Glutamatergic neuron (in vitro differentiated cells): Measurements from ENCODE around the gene EFNB2. TPM values are rescaled to one million over a fixed set of nuclear protein-coding genes. Genes with fewer than 3 reads are reported as not detected.

Experiments used
- DNase-seq: peaks from one replicate; pipeline ENCODE4 v3.0.0; 2022
- H3K27ac Mint-ChIP-seq: one replicate; pipeline ENCODE4 v1.8.0; 2020; ENCODE audit warnings: mild to moderate bottlenecking, mixed read lengths, inconsistent platforms; ENCODE audit not compliant: unreplicated experiment
- H3K27me3 Mint-ChIP-seq: one replicate; pipeline ENCODE4 v1.8.0; 2020; ENCODE audit warnings: mild to moderate bottlenecking, moderate library complexity, mixed read lengths, inconsistent platforms; ENCODE audit not compliant: unreplicated experiment
- H3K36me3 Mint-ChIP-seq: one replicate; pipeline ENCODE4 v1.8.0; 2020; ENCODE audit warnings: mild to moderate bottlenecking, mixed read lengths, inconsistent platforms; ENCODE audit not compliant: unreplicated experiment
- H3K4me1 Mint-ChIP-seq: one replicate; pipeline ENCODE4 v1.8.0; 2020; ENCODE audit warnings: mild to moderate bottlenecking, low read depth, mixed read lengths, inconsistent platforms; ENCODE audit not compliant: unreplicated experiment
- H3K4me3 Mint-ChIP-seq: one replicate; pipeline ENCODE4 v1.8.0; 2020; ENCODE audit warnings: mild to moderate bottlenecking, mixed read lengths, inconsistent platforms; ENCODE audit not compliant: unreplicated experiment
- H3K9me3 Mint-ChIP-seq: one replicate; pipeline ENCODE4 v1.8.0; 2020; ENCODE audit warnings: mild to moderate bottlenecking, moderate library complexity, mixed read lengths, inconsistent platforms; ENCODE audit not compliant: unreplicated experiment
- total RNA-seq: library from RNA; stranded (reverse); fragmentation: NEBNext Ultra II Directional; extraction: Animal tissue kit (Norgen Biotek cat#: 25700); gene quantifications from one replicate; pipeline ENCODE4 v1.2.1, GENCODE V29; 2021; ENCODE audit not compliant: unreplicated experiment
- TF ChIP-seq, protein P1 (sequence below): fragments of 200-600 bp; sonication (generic); IDR thresholded peaks from one replicate; pipeline ENCODE4 v1.5.0; 2021; ENCODE audit not compliant: partially characterized antibody, unreplicated experiment

EFNB2 gene
- total RNA-seq, 1 donor from 2014 or later: 51.1 TPM

DNA sequence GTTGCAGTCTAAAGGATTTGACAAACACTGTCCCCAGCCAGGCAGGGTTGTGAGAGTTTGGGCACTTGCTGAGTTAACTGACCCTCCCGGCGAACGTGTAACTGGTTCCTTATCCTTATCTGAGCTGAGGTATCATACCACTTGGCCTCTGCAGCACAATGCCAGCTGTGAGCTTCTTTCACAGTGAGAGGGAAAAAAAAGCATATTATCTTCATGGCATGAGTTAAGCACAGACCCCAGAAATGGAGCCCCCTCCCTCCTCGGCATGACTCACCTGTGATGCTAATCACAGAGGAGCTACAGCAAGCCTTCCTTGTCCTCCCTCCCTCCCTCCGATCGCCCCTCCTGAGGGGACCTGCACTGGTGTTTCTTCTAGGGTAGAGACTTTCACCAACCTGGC lies 60.5 kb downstream of the EFNB2 start:
- no peaks in the 10 kb centered on the region for H3K27me3 Mint-ChIP-seq
- no peak overlapping the region for H3K27ac Mint-ChIP-seq
- TF ChIP-seq, protein P1, sequence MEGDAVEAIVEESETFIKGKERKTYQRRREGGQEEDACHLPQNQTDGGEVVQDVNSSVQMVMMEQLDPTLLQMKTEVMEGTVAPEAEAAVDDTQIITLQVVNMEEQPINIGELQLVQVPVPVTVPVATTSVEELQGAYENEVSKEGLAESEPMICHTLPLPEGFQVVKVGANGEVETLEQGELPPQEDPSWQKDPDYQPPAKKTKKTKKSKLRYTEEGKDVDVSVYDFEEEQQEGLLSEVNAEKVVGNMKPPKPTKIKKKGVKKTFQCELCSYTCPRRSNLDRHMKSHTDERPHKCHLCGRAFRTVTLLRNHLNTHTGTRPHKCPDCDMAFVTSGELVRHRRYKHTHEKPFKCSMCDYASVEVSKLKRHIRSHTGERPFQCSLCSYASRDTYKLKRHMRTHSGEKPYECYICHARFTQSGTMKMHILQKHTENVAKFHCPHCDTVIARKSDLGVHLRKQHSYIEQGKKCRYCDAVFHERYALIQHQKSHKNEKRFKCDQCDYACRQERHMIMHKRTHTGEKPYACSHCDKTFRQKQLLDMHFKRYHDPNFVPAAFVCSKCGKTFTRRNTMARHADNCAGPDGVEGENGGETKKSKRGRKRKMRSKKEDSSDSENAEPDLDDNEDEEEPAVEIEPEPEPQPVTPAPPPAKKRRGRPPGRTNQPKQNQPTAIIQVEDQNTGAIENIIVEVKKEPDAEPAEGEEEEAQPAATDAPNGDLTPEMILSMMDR: no peak
- no peaks in the 10 kb centered on the region for H3K9me3 Mint-ChIP-seq
- no peaks in the 10 kb centered on the region for H3K36me3 Mint-ChIP-seq
- H3K4me3 Mint-ChIP-seq: no peak overlapping the region
- no peak for DNase-seq
- peaks cover 2% of the 10 kb centered on the region for H3K4me1 Mint-ChIP-seq

DNA sequence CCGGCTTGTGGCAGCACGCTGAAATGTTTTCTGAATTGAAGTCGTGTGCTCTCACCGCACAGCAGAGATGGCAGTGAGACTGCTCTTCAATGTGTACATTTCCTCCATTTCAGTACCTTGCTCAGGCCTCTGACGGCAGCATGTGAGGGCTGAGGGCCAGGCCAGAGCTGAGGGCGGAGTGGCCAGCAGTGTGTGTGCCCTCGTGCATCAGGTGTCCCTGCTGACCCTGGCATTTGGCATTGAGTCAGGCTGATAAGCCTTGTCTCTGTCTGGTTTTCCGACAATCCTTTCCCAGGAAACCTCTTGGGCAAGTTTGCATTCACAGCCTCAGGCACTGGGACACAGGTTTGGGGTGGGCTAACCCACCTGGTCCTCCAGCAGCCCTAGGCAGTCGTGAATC lies 62.3 kb downstream of the EFNB2 start:
- H3K27ac Mint-ChIP-seq: no peak overlapping the region
- H3K27me3 Mint-ChIP-seq: no peaks in the 10 kb centered on the region
- no peaks in the 10 kb centered on the region for H3K9me3 Mint-ChIP-seq
- DNase-seq: no peak
- no peak overlapping the region for H3K4me3 Mint-ChIP-seq
- H3K4me1 Mint-ChIP-seq: peaks cover 2% of the 10 kb centered on the region
- TF ChIP-seq, protein P1: no peak
- H3K36me3 Mint-ChIP-seq: no peaks in the 10 kb centered on the region

DNA sequence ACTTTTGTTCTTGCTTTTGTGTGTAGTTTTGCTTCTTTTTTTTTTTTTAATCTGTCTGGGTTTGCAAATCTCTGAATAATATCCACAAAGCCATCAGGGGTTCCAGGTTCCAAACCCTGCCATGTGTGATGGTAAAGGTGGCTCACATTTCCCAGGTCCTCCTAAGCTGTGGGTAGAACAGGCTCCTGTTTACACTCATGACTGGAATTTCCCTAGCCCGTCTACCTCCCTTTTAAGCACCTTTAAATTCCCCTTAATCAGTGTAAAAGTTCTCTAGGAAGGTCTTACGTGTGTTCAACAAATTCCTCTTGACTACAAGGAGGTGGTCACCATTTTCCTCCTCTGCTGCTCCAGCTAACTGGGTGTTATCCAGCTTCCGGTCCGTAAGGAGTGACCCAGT lies 62.8 kb downstream of the EFNB2 start:
- no peak overlapping the region for H3K27ac Mint-ChIP-seq
- H3K4me1 Mint-ChIP-seq: peaks cover 6% of the 10 kb centered on the region
- H3K4me3 Mint-ChIP-seq: no peak overlapping the region

DNA sequence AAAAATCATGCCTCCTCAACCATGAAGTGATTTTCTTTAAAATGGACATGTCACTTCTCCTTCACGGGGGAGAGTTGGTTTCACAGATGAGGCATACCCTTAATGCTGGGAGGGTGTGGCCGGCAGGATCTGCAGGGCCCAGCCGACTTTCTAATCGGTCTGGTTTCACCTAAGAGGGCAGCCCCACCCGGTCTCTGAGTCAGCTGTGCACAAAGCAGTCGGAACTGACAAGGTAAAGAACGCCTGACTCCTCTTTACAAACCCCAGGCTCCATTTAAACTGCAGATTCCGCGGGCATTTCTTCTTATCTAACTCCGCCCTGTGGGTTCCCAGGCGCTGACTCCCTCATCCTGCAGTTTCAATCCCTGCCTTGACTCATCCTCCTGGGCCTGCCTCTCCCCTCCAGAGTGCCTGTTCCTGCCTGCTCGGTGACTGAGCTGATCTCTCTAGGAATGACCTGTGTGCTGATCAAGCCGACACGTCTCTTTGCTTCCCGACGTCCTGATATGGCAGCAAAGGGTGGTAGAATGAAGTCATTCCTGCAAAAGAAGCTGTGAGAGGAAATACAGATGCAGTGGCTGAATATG lies 63.4 kb downstream of the EFNB2 start:
- peaks cover 3% of the 10 kb centered on the region for H3K27me3 Mint-ChIP-seq
- H3K36me3 Mint-ChIP-seq: peaks cover 7% of the 10 kb centered on the region
- peaks cover 6% of the 10 kb centered on the region for H3K4me1 Mint-ChIP-seq
- no peak overlapping the region for H3K27ac Mint-ChIP-seq
- no peak overlapping the region for H3K4me3 Mint-ChIP-seq
- H3K9me3 Mint-ChIP-seq: no peaks in the 10 kb centered on the region
- TF ChIP-seq, protein P1: no peak
- no peak for DNase-seq

More for the DNA sequence above, 62.8 kb downstream of the EFNB2 start:
- peaks cover 3% of the 10 kb centered on the region for H3K36me3 Mint-ChIP-seq
- TF ChIP-seq, protein P1: no peak
- peaks cover 2% of the 10 kb centered on the region for H3K27me3 Mint-ChIP-seq
- no peaks in the 10 kb centered on the region for H3K9me3 Mint-ChIP-seq
- no peak for DNase-seq

DNA sequence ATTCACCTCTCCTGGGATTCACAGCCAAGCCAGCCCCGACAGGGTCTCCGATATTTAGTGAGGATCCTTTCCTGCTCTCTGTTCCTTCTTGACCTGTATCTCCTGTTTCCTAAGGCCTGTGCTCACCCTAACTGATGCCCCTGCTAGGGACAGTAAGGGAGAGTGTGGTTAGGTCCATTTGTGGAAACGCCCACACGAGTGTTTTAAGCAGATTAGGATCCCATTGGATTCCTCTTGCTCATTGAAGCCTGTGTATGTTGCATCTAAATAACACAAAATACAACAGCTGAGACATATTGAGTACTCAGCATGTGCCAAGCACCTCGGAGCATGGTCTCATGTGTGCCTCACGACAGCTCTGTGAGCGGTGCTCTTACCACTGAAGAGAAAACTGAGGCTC lies 64.9 kb downstream of the EFNB2 start:
- no peak for DNase-seq
- TF ChIP-seq, protein P1: no peak
- Mint-ChIP-seq H3K9me3 (peaks cover 3% of the 10 kb centered on the region), H3K27me3 (peaks cover 3% of the 10 kb centered on the region), H3K4me3 (no peak overlapping the region), H3K27ac (no peak overlapping the region), H3K4me1 (peaks cover 6% of the 10 kb centered on the region), H3K36me3 (peaks cover 7% of the 10 kb centered on the region)
